Retina (tissue), 1 donor: Measurements from ENCODE around the gene TCAP.
"Not testable (repeated sequence)": the region's sequence is repeated elsewhere in the genome, so short reads cannot be mapped to it uniquely, and the experiment has no call there.

Experiments used
- DNase-seq: peaks from one replicate; pipeline ENCODE4 v3.0.0-alpha.2; 2016

Gene TCAP

DNA sequence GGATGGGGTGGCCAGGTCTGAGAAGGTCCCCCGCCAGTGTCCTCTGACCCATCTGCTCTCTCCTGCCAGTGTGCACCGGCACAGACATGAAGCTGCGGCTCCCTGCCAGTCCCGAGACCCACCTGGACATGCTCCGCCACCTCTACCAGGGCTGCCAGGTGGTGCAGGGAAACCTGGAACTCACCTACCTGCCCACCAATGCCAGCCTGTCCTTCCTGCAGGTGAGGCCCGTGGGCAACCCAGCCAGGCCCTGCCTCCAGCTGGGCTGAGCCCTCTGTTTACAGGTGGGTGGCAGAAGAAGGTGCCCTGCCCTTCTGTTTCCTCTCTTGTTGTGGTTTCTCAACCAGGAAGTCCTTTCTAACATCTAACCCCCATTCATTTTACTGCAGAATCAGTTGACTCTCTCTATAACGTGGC, 41.8 kb downstream of the TCAP start:
- DNase-seq, result no peak

DNA sequence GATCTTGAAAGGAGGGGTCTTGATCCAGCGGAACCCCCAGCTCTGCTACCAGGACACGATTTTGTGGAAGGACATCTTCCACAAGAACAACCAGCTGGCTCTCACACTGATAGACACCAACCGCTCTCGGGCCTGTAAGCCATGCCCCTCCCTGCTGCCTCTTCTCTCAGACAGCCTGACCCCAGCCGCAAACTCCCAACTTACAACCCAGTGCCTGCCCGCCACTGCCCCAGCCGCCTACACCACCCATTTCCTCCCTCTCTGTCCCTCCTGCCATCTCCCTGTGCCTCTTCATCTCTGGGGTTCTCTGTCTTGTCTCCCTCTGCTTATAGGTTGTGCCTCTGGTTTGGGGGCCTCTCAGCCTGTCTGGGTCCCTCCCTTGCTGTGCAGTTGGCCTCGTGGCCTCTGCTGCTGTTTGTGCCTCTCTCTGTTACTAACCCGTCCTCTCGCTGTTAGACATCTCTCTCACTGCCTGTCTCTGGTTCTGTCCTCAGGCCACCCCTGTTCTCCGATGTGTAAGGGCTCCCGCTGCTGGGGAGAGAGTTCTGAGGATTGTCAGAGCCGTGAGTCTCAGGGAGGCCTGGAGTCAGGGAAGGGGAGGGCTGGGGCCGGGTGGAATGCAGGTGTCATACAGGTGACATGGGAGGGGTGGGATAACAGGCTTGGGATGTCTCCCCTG, 44.3 kb downstream of the TCAP start:
- no peak for DNase-seq

GRCh38 chr17:39709998-39710964, 45.1 kb downstream of the TCAP start:
- DNase-seq, result no peak

DNA sequence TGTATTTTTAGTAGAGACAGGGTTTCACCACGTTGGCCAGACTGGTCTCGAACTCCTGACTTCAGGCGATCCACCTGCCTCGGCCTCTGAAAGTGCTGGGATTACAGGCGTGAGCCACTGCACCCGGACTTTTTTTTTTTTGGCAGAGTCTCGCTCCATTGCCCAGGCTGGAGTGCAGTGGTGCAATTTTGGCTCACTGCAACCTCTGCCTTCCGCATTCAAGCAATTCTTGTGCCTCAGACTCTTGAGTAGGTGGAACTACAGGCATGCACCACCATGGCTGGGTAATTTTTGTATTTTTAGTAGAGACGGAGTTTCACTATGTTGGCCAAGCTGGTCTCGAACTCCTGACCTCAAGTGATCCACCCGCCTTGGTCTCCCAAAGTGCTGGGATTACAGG, 45.9 kb downstream of the TCAP start:
- not testable (repeated sequence) for DNase-seq

DNA sequence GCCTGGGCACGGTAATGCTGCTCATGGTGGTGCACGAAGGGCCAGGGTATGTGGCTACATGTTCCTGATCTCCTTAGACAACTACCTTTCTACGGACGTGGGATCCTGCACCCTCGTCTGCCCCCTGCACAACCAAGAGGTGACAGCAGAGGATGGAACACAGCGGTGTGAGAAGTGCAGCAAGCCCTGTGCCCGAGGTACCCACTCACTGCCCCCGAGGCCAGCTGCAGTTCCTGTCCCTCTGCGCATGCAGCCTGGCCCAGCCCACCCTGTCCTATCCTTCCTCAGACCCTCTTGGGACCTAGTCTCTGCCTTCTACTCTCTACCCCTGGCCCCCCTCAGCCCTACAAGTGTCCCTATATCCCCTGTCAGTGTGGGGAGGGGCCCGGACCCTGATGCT, 46.7 kb downstream of the TCAP start:
- DNase-seq, result no peak

GRCh38 chr17:39714234-39714633, 49.1 kb downstream of the TCAP start:
- no peak for DNase-seq

- no peak for DNase-seq
These were observed 50.4 kb downstream of the TCAP start for GRCh38 chr17:39715375-39716072.
